AG09309 (cell line): Measurements from ENCODE around the gene MLC1.

Source experiments
- DNase-seq: peaks from one replicate; pipeline ENCODE4 v3.0.0-alpha.2; 2010; ENCODE audit warnings: low read depth
- H3K4me3 ChIP-seq: 2 replicates; pipeline ENCODE4 v1.5.1; 2011; ENCODE audit warnings: mild to moderate bottlenecking, low read depth, low read length, moderate library complexity; ENCODE audit not compliant: control insufficient read depth
- TF ChIP-seq, protein P1 (sequence below): IDR thresholded peaks from 2 replicates; pipeline ENCODE4 v1.5.1; 2011; ENCODE audit warnings: mild to moderate bottlenecking, low read depth, low read length, inconsistent platforms; ENCODE audit not compliant: insufficient read depth, control insufficient read depth; ENCODE audit errors: missing control alignments

Gene MLC1

DNA sequence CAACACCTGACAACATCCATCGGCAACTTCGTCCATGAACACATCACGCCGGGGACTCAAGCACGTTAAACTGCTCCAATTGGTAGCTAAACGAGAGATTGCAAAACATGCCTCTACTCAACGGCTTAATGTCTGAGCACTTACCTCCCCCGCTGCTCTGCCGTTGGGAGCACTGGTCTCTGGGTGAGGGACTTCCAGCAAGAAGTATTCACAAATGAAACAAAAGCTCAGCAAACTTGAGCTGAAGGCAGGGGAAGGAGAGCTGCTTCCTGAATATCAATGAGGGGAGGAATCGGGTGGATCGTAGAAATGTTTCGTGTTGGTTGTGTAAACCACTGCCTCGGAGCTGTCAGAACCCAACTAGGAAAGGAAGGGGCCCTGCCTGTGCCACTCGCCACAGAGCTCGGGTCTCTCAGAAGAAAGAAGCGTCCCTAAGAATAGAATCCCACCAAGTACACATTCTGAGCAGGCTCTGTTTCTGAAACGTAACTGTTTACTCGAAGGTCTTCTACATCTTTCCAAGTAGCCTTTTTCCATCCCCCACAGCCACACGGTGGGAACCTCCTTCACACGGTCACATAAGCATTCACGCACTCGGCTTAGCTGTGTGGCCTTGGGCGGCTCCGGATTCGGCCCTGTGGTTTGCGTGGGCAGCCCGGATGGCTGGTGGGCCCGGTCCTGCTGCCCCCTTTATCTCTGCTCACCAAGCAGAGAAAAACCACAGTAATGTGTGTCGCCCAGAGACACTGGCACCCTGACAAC, at the start of gene MLC1:
Gene MLC1, minus strand, starts transcription at position 216 of the 762 bp plus-strand sequence. CDS start 524 bp downstream, outside the sequence.
- no peak for DNase-seq
- no peak within 1 kb of the TSS for H3K4me3 ChIP-seq
- TF ChIP-seq, protein P1, sequence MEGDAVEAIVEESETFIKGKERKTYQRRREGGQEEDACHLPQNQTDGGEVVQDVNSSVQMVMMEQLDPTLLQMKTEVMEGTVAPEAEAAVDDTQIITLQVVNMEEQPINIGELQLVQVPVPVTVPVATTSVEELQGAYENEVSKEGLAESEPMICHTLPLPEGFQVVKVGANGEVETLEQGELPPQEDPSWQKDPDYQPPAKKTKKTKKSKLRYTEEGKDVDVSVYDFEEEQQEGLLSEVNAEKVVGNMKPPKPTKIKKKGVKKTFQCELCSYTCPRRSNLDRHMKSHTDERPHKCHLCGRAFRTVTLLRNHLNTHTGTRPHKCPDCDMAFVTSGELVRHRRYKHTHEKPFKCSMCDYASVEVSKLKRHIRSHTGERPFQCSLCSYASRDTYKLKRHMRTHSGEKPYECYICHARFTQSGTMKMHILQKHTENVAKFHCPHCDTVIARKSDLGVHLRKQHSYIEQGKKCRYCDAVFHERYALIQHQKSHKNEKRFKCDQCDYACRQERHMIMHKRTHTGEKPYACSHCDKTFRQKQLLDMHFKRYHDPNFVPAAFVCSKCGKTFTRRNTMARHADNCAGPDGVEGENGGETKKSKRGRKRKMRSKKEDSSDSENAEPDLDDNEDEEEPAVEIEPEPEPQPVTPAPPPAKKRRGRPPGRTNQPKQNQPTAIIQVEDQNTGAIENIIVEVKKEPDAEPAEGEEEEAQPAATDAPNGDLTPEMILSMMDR = no peak

DNA sequence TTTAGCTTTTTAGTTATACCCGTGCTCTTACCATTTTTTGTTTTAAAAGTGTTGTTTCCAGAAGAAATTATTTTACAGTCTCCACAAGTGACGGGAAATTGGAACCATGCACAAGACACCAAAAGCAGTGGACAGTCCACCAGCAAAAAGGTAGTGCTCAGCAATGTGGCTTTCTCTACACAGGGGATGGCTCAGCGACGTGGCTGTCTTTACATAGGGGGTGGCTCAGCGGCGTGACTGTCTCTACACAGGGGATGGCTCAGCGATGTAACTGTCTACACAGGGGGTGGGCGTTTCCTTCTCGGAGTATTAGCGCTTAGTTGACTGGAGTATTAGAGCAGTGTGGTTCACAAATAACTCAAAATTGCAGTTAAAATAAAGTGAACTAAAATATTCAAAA, 49.3 kb upstream of the MLC1 start:
- no peak overlapping the region for H3K4me3 ChIP-seq
- TF ChIP-seq, protein P1 = no peak
- no peak for DNase-seq

DNA sequence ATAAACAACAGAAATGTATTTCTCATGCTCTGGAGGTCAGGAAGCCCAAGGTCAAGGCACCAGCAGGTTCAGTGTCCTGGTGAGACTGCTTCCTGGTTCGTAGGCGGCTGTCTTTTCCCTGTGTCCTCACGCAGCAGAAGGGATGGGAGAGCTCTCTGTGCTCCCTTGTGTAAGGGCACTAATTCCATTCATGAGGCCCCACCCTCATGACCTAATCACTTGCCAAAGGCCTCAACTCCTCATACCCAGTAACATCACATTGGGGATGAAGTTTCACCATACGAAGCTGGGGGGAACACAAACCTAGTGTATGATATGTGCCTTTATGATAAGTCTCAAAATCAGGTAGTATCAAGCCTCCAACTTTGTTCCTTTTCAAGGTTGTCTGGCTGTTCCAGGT, 46.7 kb upstream of the MLC1 start:
- TF ChIP-seq, protein P1 = no peak
- H3K4me3 ChIP-seq = no peak overlapping the region
- no peak for DNase-seq

DNA sequence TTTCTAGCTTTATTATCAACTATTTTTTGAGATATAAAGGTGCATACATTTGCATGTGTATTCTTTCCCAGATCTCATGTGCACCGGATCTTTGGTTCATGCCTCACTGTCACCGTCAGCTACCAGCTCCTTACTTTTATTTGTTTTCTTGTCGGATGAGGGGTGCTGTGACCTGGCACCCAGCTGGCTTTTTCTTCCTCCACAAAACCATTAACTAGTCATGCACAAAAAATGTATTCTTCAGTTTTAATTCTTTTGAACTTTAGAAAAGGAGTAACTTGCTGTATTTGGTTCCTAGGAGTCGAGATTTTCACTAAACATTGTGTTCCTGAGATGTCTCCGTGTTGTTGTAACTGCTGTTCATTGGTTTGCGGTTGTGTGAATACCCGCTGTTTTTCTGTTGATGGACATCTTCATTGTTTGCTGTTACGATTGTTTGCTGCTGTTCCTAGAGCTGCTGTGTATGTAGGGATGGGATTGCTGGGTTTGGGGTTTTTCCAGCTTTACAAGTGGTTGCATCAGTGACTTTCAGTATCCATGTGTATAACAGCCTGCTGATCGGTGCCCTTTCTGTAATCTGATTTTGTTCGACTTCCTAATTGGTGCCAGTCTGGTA, 44.0 kb upstream of the MLC1 start:
- TF ChIP-seq, protein P1 = no peak
- no peak for DNase-seq
- no peak overlapping the region for H3K4me3 ChIP-seq

DNA sequence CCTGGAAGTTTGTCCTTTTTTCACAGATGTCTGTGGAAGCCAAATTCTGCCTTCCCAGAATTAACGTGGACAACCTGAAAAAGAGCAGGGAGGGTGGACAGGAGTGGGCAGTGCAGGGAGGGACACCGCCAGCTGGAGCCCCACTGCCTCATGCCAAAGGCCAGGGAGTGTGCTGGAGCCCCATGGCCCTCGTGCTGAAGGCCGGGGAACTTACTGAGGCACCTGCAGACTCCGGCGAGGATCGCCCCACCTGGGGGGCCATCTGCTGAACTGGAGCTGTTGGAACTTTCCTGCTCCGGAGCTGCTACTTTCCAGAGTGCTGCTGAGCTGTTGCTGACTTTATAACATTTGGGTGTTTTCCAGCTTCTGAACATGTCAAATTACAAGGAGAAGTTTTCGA, 39.8 kb upstream of the MLC1 start:
- DNase-seq = no peak
- TF ChIP-seq, protein P1 = no peak

DNA sequence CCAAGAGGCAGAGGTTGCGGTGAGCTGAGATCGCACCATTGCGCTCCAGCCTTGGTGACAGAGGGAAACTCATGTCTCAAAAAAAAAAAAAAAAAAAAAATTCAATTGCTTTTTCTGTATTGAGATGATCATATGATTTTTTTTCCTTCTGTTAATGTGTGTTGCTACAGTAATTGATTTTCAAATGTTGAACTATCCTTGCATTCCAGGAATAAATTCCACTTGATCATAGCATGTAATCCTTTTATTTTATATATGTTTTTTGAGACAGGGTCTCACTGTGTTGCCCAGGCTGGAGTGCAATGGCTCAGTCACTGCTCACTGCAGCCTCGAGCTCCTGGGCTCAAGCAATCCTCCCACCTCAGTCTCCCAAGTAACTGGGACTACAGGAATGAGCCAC, 37.9 kb upstream of the MLC1 start:
- no peak for DNase-seq
- TF ChIP-seq, protein P1 = no peak
- H3K4me3 ChIP-seq = no peak overlapping the region

More for the DNA sequence above, 39.8 kb upstream of the MLC1 start:
- no peak overlapping the region for H3K4me3 ChIP-seq
